ENCODE data around the gene PLPP4.

Gene PLPP4

GRCh38 chr10:120613180-120613579 is 156.2 kb downstream of the PLPP4 start:
- FAIRE-seq = no peak

GRCh38 chr10:120614680-120615079 is 157.7 kb downstream of the PLPP4 start:
- FAIRE-seq = no peak

- no peak for FAIRE-seq
Measured at GRCh38 chr10:120616311-120616911, 159.4 kb downstream of the PLPP4 start.

GRCh38 chr10:120628197-120628596 is 171.2 kb downstream of the PLPP4 start:
- no peak for FAIRE-seq

GRCh38 chr10:120630266-120630665 is 173.2 kb downstream of the PLPP4 start:
- FAIRE-seq = no peak

GRCh38 chr10:120632047-120632446 is 175.0 kb downstream of the PLPP4 start:
- FAIRE-seq = no peak

- FAIRE-seq = no peak
Measured at GRCh38 chr10:120632942-120633341, 175.9 kb downstream of the PLPP4 start.

GRCh38 chr10:120634659-120635058 is 177.6 kb downstream of the PLPP4 start:
- FAIRE-seq = no peak
